ENCODE data around the gene ADIRF.
A peak's percentile ranks its signal among the peaks of the same experiment; 100 is the strongest.

ADIRF gene

DNA sequence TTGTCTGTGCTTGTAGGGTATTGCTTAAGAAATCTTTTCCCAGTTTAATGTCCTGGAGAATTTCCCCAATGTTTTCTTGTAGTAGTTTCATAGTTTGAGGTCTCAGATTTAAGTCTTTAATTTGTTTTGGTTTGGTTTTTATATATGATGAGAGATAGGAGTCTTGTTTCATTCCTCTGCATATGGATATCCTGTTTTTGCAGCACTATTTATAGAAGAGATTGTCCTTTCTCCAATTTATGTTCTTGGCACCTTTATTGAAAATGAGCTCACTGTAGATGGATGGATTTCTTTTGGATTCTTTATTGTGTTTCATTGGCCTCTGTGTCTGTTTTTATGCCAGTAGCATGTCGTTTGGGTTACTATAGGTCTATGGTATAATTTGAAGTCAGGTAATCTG is 20.2 kb downstream of the ADIRF start:
- TF ChIP-seq ZBTB7A (IDR thresholded peaks at IDR 0.05; ENCODE audit: low read depth): no peak
- TF ChIP-seq EGR1 (IDR thresholded peaks at IDR 0.05): no peak
- no peak for TF ChIP-seq NFIC (IDR thresholded peaks at IDR 0.05)
- TF ChIP-seq RAD21 (IDR thresholded peaks at IDR 0.05; ENCODE audit: low read depth): no peak
- TF ChIP-seq, protein P1, sequence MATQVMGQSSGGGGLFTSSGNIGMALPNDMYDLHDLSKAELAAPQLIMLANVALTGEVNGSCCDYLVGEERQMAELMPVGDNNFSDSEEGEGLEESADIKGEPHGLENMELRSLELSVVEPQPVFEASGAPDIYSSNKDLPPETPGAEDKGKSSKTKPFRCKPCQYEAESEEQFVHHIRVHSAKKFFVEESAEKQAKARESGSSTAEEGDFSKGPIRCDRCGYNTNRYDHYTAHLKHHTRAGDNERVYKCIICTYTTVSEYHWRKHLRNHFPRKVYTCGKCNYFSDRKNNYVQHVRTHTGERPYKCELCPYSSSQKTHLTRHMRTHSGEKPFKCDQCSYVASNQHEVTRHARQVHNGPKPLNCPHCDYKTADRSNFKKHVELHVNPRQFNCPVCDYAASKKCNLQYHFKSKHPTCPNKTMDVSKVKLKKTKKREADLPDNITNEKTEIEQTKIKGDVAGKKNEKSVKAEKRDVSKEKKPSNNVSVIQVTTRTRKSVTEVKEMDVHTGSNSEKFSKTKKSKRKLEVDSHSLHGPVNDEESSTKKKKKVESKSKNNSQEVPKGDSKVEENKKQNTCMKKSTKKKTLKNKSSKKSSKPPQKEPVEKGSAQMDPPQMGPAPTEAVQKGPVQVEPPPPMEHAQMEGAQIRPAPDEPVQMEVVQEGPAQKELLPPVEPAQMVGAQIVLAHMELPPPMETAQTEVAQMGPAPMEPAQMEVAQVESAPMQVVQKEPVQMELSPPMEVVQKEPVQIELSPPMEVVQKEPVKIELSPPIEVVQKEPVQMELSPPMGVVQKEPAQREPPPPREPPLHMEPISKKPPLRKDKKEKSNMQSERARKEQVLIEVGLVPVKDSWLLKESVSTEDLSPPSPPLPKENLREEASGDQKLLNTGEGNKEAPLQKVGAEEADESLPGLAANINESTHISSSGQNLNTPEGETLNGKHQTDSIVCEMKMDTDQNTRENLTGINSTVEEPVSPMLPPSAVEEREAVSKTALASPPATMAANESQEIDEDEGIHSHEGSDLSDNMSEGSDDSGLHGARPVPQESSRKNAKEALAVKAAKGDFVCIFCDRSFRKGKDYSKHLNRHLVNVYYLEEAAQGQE (IDR thresholded peaks at IDR 0.05; ENCODE audit: low read depth): no peak
- TF ChIP-seq CEBPB (IDR thresholded peaks at IDR 0.05): no peak
- TF ChIP-seq, protein P2, sequence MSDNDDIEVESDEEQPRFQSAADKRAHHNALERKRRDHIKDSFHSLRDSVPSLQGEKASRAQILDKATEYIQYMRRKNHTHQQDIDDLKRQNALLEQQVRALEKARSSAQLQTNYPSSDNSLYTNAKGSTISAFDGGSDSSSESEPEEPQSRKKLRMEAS (IDR thresholded peaks at IDR 0.05): no peak
- TF ChIP-seq TAF1 (IDR thresholded peaks at IDR 0.05; ENCODE audit: low read depth): no peak
- TF ChIP-seq EP300 (IDR thresholded peaks at IDR 0.05; ENCODE audit: borderline replicate concordance): no peak
- no peak for TF ChIP-seq FOXM1 (IDR thresholded peaks at IDR 0.05; ENCODE audit: borderline replicate concordance, low read depth)
- no peak for TF ChIP-seq YY1 (IDR thresholded peaks at IDR 0.05; ENCODE audit: low read depth)
- TF ChIP-seq TEAD4 (IDR thresholded peaks at IDR 0.05): no peak
- TF ChIP-seq TCF12 (IDR thresholded peaks at IDR 0.05; ENCODE audit: low read depth): no peak
- TF ChIP-seq, protein P3, sequence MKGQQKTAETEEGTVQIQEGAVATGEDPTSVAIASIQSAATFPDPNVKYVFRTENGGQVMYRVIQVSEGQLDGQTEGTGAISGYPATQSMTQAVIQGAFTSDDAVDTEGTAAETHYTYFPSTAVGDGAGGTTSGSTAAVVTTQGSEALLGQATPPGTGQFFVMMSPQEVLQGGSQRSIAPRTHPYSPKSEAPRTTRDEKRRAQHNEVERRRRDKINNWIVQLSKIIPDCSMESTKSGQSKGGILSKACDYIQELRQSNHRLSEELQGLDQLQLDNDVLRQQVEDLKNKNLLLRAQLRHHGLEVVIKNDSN (IDR thresholded peaks at IDR 0.05): no peak
- no peak for TF ChIP-seq CREB1 (IDR thresholded peaks at IDR 0.05; ENCODE audit: low read depth)

DNA sequence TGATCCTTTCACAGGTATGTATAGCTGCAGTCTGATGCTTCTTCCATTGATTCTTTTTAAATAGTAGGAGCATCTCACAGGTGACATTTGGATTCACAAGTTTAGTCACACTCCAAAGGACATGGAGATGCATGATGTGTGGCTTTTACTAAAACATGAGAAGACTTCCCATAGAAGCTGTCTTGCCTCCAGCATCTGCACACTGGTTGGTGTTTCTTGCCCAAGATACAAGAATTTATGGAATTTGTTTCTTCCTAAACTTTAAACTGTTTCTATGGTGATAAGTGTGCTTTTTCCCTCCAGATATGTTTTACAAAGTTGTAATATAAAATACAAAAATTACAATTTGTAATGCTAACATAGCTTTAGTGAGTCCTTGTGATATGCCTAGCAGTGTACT is 24.2 kb downstream of the ADIRF start:
- TF ChIP-seq YY1 (IDR thresholded peaks at IDR 0.05; ENCODE audit: low read depth): no peak
- TF ChIP-seq, protein P3 (IDR thresholded peaks at IDR 0.05): no peak
- TF ChIP-seq, protein P2 (IDR thresholded peaks at IDR 0.05): no peak
- no peak for TF ChIP-seq TCF12 (IDR thresholded peaks at IDR 0.05; ENCODE audit: low read depth)

DNA sequence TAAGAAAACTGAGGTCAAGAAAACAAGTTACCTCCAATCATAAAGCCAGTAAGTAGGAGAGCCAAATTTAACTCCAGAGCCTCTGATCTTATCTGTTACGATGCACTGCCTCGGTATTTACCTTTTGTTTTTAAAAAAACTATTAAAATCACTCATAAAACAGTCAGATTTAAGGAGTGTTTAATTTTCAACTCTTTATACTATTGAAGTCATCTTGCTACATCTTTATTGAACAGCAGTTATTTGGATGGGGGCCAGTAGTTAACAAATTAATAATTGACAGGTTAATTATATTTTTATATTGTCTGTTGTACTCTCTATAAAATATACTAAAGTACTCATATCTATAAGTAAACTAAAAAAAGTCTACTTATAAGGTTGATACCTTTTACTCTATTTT is 24.6 kb downstream of the ADIRF start:
- TF ChIP-seq, protein P3 (IDR thresholded peaks at IDR 0.05): no peak
- TF ChIP-seq YY1 (IDR thresholded peaks at IDR 0.05; ENCODE audit: low read depth) (no peak), EGR1 (IDR thresholded peaks at IDR 0.05) (no peak), CREB1 (IDR thresholded peaks at IDR 0.05; ENCODE audit: low read depth) (no peak), TCF12 (IDR thresholded peaks at IDR 0.05; ENCODE audit: low read depth) (no peak), TAF1 (IDR thresholded peaks at IDR 0.05; ENCODE audit: low read depth) (no peak)
- TF ChIP-seq, protein P2 (IDR thresholded peaks at IDR 0.05): no peak
- TF ChIP-seq, protein P1 (IDR thresholded peaks at IDR 0.05; ENCODE audit: low read depth): no peak

DNA sequence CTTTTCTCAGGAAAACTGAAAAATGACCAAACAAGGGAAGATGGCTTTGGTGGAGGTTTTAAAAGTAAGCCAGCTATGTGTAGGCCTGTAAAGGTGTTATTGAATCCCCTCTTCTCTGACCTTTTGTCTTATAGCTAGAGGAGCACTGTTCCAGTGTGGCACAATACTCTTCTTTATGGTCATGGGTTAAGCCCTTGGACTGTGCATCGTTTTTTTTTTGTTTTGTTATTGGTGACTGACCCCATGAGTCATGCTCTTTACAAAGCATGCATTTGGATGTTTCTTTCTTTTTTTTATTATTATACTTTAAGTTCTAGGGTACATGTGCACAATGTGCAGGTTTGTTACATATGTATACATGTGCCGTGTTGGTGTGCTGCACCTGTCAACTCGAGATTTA is 32.2 kb downstream of the ADIRF start:
- TF ChIP-seq, protein P2 (IDR thresholded peaks at IDR 0.05): no peak
- no peak for TF ChIP-seq EP300 (IDR thresholded peaks at IDR 0.05; ENCODE audit: borderline replicate concordance)
- TF ChIP-seq EGR1 (IDR thresholded peaks at IDR 0.05): no peak
- TF ChIP-seq, protein P3 (IDR thresholded peaks at IDR 0.05): no peak
- no peak for TF ChIP-seq RAD21 (IDR thresholded peaks at IDR 0.05; ENCODE audit: low read depth)
- TF ChIP-seq ZBTB7A (IDR thresholded peaks at IDR 0.05; ENCODE audit: low read depth): no peak
- no peak for TF ChIP-seq TEAD4 (IDR thresholded peaks at IDR 0.05)
- no peak for TF ChIP-seq FOXM1 (IDR thresholded peaks at IDR 0.05; ENCODE audit: borderline replicate concordance, low read depth)
- TF ChIP-seq TCF12 (IDR thresholded peaks at IDR 0.05; ENCODE audit: low read depth): no peak
- no peak for TF ChIP-seq CEBPB (IDR thresholded peaks at IDR 0.05)
- TF ChIP-seq NFIC (IDR thresholded peaks at IDR 0.05): no peak
- no peak for TF ChIP-seq YY1 (IDR thresholded peaks at IDR 0.05; ENCODE audit: low read depth)

DNA sequence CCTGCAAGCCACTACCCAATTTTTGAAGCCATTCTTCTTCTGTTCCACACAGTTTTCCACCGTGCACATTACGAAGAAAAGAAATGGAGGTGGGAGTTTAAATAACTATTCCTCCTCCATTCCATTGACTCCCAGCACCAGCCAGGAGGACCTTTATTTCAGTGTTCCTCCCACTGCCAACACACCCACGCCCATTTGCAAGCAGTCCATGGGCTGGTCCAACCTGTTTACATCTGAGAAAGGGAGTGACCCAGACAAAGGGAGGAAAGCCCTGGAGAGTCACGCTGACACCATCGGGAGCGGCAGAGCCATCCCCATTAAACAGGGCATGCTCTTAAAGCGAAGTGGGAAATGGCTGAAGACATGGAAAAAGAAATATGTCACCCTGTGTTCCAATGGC is 40.0 kb downstream of the ADIRF start:
- TF ChIP-seq EGR1 (IDR thresholded peaks at IDR 0.05): peak; percentile 80

All from Ishikawa (cell line).